Body of pancreas (tissue), 4 donors: ENCODE measurements around the gene LRRC46.

Experiments
- POLR2A ChIP-seq, 3 donors: fragments of 450-650 bp; IDR thresholded peaks; one replicate each; pipeline ENCODE4 v1.6.1; 2016; ENCODE audit warnings: antibody characterized with exemption in 3 of 3, mild to moderate bottlenecking in 2 of 3
- TF ChIP-seq, protein P1 (sequence below), 7 experiments: fragments of 450-650 bp in 4 of 7; fragments of 200-600 bp in 3 of 7; sonication (generic) in 3 of 7; IDR thresholded peaks; one replicate each; pipeline ENCODE4 v1.5.1; 2016 to 2019; ENCODE audit warnings: antibody characterized with exemption in 7 of 7

DNA sequence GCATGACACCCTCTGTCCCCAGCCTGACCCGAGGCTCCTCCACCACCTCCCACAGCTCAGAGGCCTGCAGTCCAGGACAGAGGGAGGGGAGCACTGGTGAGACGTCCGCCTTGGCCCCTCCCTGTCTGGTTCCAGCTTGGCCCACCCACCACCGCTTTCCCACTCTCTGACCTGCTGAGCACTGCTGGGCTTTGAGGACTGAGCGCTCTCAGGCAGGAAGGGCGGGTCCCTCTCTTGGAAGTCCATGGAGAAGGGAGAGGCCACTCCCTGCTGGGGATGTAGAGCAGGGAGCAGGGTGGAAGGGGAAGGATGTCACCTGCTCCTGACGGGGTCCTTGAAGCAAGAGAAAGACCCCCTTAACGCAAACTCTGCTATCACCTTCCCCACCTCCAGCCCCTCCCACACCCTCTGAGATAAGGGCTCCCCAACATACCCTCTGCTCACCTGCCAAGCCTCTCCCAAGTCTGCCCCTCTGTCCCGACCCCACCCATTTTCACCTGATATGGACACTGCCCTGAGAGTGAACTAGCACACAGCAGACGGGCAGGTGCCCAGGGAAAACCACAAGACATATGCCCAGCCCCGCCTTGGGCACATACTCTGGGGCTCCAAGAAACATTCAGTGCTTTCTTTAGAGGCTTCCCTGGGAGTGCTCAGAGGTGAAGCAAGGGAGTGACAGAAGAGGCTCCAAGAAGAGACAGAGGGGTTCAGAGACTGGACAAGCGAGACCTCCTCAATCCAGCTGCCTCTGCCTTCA lies 11.3 kb upstream of the LRRC46 start:
- TF ChIP-seq, protein P1, sequence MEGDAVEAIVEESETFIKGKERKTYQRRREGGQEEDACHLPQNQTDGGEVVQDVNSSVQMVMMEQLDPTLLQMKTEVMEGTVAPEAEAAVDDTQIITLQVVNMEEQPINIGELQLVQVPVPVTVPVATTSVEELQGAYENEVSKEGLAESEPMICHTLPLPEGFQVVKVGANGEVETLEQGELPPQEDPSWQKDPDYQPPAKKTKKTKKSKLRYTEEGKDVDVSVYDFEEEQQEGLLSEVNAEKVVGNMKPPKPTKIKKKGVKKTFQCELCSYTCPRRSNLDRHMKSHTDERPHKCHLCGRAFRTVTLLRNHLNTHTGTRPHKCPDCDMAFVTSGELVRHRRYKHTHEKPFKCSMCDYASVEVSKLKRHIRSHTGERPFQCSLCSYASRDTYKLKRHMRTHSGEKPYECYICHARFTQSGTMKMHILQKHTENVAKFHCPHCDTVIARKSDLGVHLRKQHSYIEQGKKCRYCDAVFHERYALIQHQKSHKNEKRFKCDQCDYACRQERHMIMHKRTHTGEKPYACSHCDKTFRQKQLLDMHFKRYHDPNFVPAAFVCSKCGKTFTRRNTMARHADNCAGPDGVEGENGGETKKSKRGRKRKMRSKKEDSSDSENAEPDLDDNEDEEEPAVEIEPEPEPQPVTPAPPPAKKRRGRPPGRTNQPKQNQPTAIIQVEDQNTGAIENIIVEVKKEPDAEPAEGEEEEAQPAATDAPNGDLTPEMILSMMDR (IDR thresholded peaks at IDR 0.05): no peak
- no peak for TF ChIP-seq POLR2A (IDR thresholded peaks at IDR 0.05)
